Daoy (cell line): ENCODE measurements around the gene ZNF695. TPM values are rescaled to one million over a fixed set of nuclear protein-coding genes. Genes with fewer than 3 reads are reported as not detected.
"Not testable (repeated sequence)": the region's sequence is repeated elsewhere in the genome, so short reads cannot be mapped to it uniquely, and the experiment has no call there.

Experiments
- DNase-seq: peaks from one replicate; pipeline ENCODE4 v3.0.0-alpha.2; 2015; ENCODE audit warnings: low read depth
- total RNA-seq: library from RNA; depleted of rRNA; stranded (reverse); fragments of >200 nt; shearing (Covaris generic); gene quantifications from 2 replicates; pipeline ENCODE4 v1.2.3, GENCODE V29; 2014; rRNA removed

The ZNF695 gene
- 7.3 and 8.6 TPM in 2 replicates for total RNA-seq

DNA sequence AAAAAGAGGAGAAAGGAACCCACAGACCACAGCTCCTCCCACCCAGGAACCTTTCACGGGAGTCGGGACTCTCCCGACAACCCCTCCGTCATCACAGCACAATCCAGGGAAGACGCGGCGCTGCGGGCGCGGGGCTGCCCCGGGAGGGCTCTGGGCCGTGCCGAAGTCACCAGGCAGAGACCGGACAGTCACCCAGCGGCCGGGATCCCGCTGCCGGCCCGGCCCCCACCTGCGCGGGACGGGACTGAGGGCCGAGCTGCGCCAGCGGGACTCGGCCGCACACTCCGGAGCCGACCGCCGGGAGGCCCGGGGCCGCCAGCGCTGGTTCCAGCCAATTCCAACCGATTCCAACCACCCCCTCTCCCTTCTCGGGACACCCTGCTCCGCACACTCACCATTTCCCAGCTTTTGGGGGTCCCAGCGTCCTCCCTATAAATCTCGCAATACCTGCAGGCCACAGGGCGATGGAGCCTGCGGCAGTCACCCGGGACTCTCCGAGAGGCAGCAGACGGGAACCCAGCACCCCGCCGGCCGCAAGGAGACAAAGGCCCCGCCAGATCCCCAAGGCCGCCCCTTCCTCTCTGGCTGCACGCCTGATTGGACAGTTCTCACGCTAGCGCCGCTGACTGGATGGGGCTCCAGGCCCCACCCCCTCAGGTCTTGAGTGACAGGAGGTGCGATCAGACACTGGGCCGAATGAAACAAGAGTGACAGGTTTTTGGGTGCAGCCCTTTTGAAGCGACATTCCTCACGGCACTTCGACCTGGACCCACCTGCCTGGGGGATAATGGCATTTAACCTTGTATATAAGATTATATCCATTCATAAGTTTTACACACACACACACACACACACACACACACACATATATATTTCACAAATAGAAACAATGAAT is at the start of gene ZNF695:
ZNF695 (minus strand) TSS at position 547 of the 895 bp plus-strand sequence; CDS start at position 398, 149 bp downstream.
- peak; percentile 97 for DNase-seq

DNA sequence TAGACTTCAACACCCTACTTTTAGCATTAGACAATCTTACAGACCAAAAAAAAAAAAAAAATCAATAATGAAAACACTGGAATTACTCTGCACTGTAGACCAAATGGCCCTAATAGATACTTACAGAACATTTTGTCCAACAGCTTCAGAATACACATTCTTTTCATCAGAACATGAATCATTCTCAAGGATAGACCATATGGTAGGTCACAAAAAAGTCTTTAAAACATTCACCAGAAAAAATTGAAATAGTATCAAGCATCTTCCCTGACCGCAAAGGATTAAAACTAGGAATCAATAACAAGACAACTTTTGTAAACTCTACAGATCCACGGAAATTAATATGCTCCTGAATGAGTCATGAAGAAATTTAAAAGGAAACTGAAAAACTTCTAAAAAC is 48.2 kb upstream of the ZNF695 start:
- DNase-seq = no peak

DNA sequence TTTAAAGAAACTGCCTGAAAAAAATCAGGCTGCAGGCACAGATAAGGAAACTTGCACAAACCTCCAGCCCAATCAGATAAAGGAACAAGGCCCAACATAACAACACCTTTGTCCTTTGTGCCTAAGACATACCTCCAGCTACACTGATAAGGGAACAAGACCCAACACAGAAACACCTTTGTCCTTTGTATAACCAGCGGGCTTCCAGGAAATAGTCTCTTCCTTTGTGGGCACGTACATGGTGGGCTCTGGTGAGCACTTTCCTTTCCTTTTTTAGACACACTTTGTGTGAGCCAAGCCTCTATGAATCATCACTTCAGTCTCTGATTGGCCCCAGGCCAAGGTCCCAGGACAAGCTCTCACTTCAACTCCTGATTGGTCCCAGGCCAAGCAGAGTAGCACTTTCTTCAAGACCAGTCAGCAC is 47.1 kb upstream of the ZNF695 start:
- DNase-seq = peak; percentile 6

DNA sequence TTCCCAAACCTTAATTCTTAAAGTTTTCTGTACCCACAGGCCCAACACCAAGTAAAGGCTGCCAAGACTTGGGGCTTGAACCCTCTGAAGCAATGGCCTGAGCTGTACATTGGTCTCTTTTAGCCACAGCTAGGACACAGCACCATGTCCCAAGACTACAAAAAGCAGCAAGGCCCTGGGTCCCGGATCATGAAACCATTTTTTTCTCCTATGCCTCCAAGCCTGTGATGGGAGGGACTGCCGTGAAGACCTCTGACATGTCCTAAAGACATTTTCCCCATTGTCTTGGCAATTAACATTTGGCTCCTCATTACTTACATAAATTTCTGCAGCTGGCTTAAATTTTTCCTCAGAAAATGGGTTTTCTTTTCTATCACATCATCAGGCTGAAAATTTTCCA is 39.8 kb upstream of the ZNF695 start:
- DNase-seq = no peak

DNA sequence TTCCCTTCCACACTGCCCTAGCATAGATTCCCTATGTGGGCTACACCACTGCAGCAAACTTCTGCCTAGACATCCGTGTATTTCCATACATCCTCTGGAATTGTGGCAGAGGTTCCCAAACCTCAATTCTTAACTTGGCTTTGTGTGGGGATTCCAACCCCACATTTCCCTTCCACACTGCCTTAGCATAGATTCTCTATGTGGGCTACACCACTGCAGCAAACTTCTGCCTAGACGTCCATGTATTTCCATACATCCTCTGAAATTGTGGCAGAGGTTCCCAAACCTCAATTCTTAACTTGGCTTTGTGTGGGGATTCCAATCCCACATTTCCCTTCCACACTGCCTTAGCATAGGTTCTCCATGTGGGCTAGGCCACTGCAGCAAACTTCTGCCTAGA is 39.4 kb upstream of the ZNF695 start:
- no peak for DNase-seq

DNA sequence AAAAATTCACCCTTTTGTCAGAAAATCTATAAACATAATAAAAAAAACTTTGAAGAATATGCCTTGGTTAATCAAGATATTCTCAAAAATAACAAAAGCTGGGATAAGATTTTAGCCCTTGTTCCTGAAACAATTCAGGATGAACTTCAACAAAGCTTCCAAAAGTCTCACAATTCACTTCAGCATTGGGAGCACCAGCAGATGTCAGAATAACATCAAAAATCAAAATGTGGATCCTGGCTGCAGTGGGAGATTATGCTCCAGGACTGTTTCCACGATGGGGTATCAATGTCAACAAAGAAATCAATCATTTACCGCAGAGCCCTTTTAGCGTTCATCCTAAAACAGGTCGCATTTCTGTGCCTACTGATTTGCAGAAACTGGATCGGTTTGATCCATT is 35.5 kb upstream of the ZNF695 start:
- no peak for DNase-seq

DNA sequence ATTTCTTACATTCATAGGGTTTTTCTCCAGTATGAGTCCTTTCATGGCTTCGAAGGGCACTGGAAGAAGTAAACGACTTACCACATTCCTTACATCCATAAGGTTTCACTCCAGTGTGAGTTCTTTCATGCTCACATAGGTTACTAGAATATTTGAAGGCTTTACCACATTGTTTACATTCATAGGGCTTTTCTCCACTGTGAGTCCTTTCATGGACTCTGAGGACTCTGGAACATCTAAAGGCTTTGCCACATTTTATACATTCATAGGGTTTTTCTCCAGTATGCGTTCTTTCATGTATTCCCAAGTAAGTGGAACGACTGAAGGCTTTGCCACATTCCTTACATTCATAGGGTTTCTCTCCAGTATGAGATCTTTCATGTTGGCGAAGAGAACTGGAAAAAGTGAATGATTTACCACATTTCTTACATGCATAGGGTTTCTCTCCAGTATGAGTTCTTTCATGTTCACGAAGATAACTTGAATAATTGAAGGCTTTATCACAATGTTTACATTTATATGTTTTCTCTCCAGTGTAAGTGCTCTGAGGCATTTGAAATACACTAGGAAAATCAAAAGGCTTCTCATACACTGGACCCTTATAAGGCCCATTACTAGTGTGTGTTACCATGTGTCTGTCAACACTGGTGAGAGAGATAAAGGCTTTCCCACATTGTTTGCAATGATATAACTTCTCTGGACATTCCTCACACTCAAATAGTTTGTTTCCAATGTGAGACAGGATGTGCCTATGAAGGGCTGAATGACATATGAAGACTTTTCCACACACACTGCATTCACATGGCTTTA is 29.9 kb upstream of the ZNF695 start:
- DNase-seq = no peak

DNA sequence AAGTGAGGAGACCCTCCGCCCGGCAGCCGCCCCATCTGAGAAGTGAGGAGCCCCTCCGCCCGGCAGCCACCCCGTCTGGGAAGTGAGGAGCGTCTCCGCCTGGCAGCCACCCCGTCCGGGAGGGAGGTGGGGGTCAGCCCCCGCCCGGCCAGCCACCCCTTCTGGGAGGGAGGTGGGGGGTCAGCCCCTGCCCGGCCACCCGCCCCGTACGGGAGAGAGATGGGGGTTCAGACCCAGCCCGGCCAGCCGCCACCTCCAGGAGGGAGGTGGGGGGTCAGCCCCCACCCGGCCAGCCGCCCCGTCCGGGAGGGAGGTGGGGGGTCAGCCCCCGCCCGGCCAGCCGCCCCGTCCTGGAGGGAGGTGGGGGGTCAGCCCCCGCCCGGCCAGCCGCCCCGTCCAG is 24.4 kb upstream of the ZNF695 start:
- DNase-seq = not testable (repeated sequence)

DNA sequence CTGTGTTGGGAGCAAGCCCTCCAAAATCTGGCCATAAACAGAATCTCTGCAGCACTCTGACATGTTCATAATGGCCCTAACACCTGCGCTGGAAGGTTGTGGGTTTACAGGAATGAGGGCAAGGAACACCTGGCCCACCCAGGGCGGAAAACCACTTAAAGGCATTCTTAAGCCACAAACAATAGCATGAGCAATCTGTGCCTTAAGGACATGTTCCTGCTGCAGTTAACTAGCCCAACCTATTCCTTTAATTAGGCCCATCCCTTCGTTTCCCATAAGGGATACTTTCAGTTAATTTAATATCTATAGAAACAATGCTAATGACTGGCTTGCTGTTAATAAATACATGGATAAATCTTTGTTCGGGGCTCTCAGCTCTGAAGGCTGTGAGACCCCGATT is 16.8 kb upstream of the ZNF695 start:
- DNase-seq = not testable (repeated sequence)

DNA sequence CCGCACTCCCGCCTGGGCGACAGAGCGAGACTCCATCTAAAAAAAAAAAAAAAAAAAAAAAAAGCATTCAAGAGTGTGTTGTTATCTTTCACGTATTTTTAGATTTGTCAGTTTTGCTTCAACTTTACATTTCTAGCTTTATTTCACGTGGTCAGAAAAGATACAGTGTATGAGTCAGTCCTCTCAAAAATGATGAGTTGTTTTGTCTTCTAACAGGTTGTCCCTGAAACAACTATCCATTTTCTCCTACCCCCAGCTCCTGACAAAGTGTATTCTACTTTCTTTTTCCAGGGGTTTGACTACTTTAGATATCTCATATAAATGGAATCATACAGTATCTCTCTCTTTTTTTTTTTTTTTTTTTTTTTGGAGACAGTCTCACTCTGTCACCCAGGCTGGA is 5.5 kb upstream of the ZNF695 start:
- DNase-seq = no peak

DNA sequence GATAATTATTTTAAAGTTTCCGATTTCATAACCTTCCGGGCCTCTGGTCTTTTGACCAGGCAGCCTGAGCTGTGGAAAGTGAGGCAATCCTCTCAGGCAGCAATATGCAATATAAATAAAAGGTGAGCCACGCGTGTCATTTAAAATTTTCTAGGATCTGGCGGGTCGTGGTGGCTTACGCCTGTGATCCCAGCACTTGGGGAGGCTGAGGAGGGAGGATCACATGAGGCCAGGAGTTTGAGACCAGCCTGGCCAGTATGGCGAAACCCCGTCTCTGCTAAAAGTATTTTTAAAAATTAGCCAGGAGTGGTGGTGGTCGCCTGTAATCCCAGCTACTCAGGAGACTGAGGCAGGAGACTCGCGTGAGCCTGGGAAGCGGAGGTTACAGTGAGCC is 546 bp upstream of the ZNF695 start:
- DNase-seq = no peak

DNA sequence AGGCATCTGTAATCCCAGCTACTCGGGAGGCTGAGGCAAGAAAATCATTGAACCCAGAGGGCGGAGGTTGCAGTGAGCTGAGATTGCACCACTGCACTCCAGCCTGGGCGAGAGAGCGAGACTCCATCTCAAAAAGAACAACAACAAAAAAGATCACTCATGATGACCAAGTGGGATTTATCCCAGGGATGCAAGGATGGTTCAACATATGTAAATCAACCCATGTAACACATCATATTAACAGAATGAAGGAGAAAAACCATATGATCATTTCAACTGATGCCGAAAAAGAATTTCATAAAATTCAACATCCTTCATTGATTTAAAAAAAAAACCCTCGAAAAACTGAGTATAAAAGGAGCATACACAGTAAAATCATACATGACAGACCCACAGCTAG is 3.8 kb downstream of the ZNF695 start:
- DNase-seq = not testable (repeated sequence)

DNA sequence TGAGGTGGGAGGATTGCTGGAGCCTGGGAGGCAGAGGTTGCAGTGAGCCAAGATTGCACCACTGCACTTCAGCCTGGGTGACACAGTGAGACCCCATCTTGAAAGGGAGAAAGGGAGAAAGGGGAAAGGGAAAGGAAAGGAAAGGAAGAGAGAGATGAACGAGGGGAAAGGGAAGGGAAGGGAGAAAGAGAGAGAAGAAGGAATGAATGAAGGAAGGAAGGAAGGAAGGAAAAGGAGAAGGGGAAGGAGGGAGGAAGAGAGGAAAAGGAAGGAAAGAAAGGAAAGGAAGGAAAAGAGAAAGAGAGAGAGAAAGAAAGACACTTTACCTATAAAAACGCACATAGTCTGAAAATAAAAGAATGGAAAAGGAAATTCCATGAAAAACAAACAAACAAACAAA is 18.0 kb downstream of the ZNF695 start:
- no peak for DNase-seq

DNA sequence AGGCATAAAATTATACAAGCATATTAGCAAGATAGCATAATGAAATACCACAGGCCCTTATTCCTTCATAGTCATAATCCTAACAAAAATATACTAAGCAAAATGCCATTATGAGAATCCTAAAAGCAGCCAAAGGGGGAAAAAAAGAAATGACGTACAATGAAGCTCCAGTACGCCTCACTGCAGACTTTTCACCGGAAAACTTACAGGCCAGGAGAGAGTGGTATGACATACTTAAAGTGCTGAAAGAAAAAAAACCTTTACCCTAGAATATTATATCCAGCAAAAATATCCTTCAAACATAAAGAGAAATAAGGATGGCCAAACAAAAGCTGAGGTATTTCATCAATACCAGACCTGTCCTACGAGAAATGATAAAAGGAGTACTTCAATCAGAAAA is 19.5 kb downstream of the ZNF695 start:
- no peak for DNase-seq

DNA sequence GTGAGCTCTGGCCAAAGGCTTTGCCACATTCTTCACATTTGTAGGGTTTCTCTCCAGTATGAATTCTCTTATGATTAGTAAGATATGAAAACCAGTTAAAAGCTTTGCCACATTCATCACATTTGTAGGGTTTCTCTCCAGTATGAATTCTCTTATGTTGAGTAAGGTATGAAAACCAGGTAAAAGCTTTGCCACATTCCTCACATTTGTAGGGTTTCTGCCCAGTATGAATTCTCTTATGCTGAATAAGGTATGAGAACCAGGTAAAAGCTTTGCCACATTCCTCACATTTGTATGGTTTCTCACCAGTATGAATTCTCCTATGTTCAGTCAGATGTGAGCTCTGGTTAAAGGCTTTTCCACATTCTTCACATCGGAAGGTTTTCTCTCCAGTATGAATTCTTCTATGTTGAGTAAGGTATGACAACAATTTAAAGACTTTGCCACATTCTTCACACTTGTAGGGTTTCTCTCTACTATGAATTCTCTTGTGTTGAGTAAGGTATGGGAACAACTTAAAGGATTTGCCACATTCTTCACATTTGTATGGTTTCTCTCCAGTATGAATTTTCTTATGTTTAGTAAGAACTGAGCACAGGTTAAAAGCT is 20.7 kb downstream of the ZNF695 start:
- no peak for DNase-seq

DNA sequence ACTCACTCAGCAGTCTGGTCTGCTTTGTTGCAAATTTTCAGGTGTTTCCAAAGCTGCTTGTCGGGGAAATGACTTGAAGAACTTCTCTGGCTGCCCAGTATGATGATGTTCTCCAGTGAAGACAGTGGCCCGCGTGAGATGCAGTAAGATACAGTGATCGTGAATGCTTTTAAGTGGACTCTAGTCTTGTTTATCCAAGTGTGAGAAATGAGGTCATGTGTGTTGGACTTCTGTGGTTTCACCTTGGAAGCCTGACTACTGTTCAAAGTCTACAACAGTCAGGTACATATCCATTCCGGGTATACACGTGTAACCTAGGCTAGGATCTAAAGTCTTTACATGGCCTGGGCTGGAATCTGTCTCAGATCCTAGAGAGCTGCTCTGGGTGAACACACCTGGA is 29.1 kb downstream of the ZNF695 start:
- no peak for DNase-seq

DNA sequence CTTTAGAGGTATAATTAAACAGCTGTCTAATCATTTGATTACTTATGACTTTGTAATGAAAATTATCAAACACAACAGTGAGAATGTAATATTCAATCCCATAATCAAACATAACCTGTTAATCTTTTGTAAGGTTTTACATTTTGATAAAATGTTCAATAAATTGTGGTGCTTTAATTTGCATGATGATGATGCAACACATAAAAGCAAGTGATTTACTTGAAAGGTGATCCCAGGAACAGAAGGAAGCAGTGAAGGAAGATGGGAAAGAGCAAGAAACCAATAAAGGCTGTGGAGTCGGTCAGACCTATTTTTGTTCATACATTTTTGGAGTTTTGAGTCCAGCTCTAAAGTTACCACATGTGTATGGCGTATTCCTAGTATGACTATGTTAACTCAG is 29.6 kb downstream of the ZNF695 start:
- no peak for DNase-seq

DNA sequence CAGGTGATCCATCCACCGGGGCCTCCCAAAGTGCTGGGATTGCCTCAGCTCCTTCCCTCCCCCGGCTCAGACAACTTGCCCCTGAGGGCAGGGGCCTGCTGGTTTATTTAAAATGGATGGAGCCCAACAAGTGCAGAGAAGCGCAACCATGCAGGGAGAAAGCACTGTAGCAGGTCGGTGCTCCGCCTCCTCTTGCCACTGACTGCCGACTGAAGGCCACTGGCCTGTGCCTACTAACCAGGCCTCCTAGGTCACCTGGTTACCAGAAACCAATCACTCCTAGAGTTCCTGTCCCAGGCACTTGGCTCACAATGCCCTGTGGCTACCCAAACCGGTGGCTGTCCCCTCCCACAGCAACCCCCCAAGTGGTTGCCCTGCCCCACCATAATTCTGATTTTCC is 35.9 kb downstream of the ZNF695 start:
- no peak for DNase-seq

DNA sequence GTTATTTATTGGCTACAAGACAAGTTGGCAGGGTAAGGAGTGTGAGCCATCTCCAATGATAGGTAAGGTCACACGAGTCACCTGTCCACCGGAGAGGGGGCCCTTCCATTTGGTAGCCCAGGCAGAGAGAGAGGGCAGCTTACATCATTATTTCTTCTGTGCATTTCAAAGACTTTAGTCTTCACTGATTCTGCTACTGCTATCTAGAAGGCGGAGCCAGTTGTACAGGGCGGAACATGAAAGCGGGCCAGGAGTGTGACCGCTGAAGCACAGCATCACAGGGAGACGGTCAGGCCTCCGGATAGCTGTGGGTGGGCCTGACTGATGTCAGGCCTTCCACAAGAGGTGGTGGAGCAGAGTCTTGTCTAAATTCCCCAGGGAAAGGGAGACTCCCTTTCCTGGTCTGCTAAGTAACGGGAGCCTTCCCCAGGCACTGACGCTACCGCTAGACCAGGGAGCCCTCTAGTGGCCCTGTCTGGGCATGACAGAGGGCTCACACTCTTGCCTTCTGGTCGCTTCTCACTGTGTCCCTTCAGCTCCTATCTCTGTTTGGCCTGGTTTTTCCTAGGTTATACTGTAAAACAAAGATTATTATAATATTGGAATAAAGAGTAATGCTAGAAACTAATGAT is 36.7 kb downstream of the ZNF695 start:
- peak; percentile 61 for DNase-seq

DNA sequence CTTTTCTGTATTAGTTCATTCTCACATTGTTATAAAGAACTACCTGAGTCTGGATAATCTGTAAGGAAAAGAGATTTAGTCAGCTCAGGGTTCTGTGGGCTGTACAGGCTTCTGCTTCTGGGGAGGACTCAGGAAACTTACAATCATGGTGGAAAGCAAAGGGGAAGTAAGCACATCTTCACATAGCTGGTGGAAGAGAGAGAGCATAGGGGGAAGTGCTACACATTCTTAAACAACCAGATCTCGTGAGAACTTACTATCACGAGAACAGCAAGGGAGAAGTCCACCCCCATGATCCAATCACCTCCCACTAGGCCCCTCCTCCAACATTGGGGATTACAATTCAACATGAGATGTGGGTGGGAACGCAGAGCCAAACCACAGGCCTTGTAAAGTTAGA is 38.2 kb downstream of the ZNF695 start:
- DNase-seq = no peak

DNA sequence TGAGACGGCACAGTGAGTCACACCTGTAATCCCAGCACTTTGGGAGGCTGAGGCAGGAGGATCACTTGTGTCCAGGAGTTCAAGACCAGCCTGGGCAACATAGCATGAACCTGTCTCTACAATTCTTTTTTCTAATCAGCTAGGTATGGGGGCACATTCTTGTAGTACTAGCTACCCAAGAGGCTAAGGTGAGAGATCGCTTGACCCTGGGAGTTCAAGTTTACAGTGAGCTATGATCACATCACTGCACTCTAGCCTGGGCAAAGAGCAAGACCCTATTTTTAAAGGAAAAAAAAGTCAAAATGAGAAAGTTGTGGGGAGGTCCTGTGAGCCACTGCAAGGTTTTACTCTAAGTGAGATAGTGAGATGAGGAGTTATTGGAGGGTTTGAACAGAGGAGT is 41.4 kb downstream of the ZNF695 start:
- DNase-seq = no peak
